T-cell (primary cell): ENCODE data around the gene CUX1. TPM values are rescaled to one million over a fixed set of nuclear protein-coding genes. Genes with fewer than 3 reads are reported as not detected.
"Not testable (repeated sequence)": the region's sequence is repeated elsewhere in the genome, so short reads cannot be mapped to it uniquely, and the experiment has no call there.

Experiments
- ATAC-seq, 4 experiments: fragments of 200-7000 bp in 3 of 4; fragments of 150-1000 bp in 1 of 4; cut with Tn5 transposase; replicated peaks in 1 of 4; 1 replicate in 3 of 4; 2 replicates in 1 of 4; pipeline ENCODE4 v1.10.0; 2021; ENCODE audit warnings: moderate library complexity in 3 of 4, mild to moderate bottlenecking in 2 of 4, moderate number of reproducible peaks in 1 of 4
- CTCF ChIA-PET, 2 donors: fragments of 300-600 bp; sonication (Branson Sonifier 250); formaldehyde crosslinking; loops; one replicate each; lab custom pipeline; 2022; ENCODE audit warnings: antibody characterized with exemption in 2 of 2; lab: Charles Lee
- POLR2A ChIA-PET, 2 donors: fragments of 300-600 bp; sonication (Branson Sonifier 250); formaldehyde crosslinking; loops; one replicate each; lab custom pipeline; 2022; ENCODE audit warnings: antibody characterized with exemption in 2 of 2; lab: Charles Lee
- DNase-seq, 35 experiments: peaks; one replicate each; pipeline versions ENCODE4 v3.0.0 to v3.0.0-alpha.2; 2013 to 2023
- H3K27ac ChIP-seq: one replicate; pipeline ENCODE4 v1.5.1; 2013; ENCODE audit warnings: low read length
- H3K27me3 ChIP-seq, 2 experiments: replicated peaks in 1 of 2; 1 replicate in 1 of 2; 2 replicates in 1 of 2; pipeline versions ENCODE4 v1.6.1 to v1.7.0; 2013; ENCODE audit warnings: low read length in 1 of 2, mixed read lengths in 1 of 2; ENCODE audit not compliant: control insufficient read depth in 2 of 2, insufficient read depth in 2 of 2; ENCODE audit errors: extremely low read depth in 1 of 2
- H3K36me3 ChIP-seq, 2 donors: 1 replicate in 1 of 2; 2 replicates in 1 of 2; pipeline versions ENCODE4 v1.6.1 to v1.7.0; 2013; ENCODE audit warnings: low read length in 1 of 2; ENCODE audit not compliant: control insufficient read depth in 2 of 2, insufficient read depth in 1 of 2; ENCODE audit errors: extremely low read depth in 1 of 2
- H3K4me1 ChIP-seq, 2 experiments: 1 replicate in 1 of 2; 2 replicates in 1 of 2; pipeline versions ENCODE4 v1.6.1 to v1.7.0; 2013; ENCODE audit warnings: low read length in 2 of 2, mixed read lengths in 1 of 2; ENCODE audit not compliant: insufficient read depth in 2 of 2, control insufficient read depth in 1 of 2; ENCODE audit errors: extremely low read depth in 1 of 2
- H3K4me3 ChIP-seq, 2 donors: 1 replicate in 1 of 2; 2 replicates in 1 of 2; pipeline versions ENCODE4 v1.5.1 to v1.7.0; 2013; ENCODE audit warnings: mild to moderate bottlenecking in 2 of 2, low read length in 1 of 2, moderate library complexity in 1 of 2; ENCODE audit not compliant: control insufficient read depth in 1 of 2; ENCODE audit errors: extremely low read depth in 1 of 2
- H3K9me3 ChIP-seq: 2 replicates; pipeline ENCODE4 v1.7.0; 2013
- H3K27ac Mint-ChIP-seq, 2 donors: one replicate each; pipeline ENCODE4 v1.8.0; 2020 to 2021; ENCODE audit warnings: mild to moderate bottlenecking in 2 of 2, mixed read lengths in 2 of 2
- H3K27me3 Mint-ChIP-seq, 2 donors: one replicate each; pipeline ENCODE4 v1.8.0; 2021 to 2022; ENCODE audit warnings: mixed read lengths in 2 of 2
- H3K36me3 Mint-ChIP-seq: one replicate; pipeline ENCODE4 v1.8.0; 2021; ENCODE audit warnings: mixed read lengths
- H3K4me1 Mint-ChIP-seq, 3 donors: one replicate each; pipeline ENCODE4 v1.8.0; 2020 to 2022; ENCODE audit warnings: mixed read lengths in 3 of 3, mild to moderate bottlenecking in 1 of 3
- H3K4me3 Mint-ChIP-seq, 3 donors: one replicate each; pipeline ENCODE4 v1.8.0; 2020 to 2022; ENCODE audit warnings: mild to moderate bottlenecking in 3 of 3, mixed read lengths in 3 of 3, moderate library complexity in 3 of 3
- H3K9me3 Mint-ChIP-seq, 3 donors: one replicate each; pipeline ENCODE4 v1.8.0; 2020 to 2022; ENCODE audit warnings: mixed read lengths in 3 of 3
- WGBS: methylation state at CpG from one replicate; pipeline ENCODE4 v1.1.5; 2013; ENCODE audit warnings: missing lambda C conversion rate; ENCODE audit not compliant: insufficient coverage; 5-methylcytosine and 5-hydroxymethylcytosine counted together
- total RNA-seq, 35 experiments: library from RNA in 6 of 35; stranded (reverse) in 6 of 35; fragments of 120-200 nt in 1 of 35; gene quantifications; one replicate each; pipeline versions ENCODE4 v1.2.1 to v1.2.4 and lab custom pipeline; 2013 to 2026

Gene CUX1
- total RNA-seq, 5 donors from 2014 or later (not counting 1 experiment from before 2014, with no cell fraction given), result 36.9 to 50.2 (median 42.8) TPM

DNA sequence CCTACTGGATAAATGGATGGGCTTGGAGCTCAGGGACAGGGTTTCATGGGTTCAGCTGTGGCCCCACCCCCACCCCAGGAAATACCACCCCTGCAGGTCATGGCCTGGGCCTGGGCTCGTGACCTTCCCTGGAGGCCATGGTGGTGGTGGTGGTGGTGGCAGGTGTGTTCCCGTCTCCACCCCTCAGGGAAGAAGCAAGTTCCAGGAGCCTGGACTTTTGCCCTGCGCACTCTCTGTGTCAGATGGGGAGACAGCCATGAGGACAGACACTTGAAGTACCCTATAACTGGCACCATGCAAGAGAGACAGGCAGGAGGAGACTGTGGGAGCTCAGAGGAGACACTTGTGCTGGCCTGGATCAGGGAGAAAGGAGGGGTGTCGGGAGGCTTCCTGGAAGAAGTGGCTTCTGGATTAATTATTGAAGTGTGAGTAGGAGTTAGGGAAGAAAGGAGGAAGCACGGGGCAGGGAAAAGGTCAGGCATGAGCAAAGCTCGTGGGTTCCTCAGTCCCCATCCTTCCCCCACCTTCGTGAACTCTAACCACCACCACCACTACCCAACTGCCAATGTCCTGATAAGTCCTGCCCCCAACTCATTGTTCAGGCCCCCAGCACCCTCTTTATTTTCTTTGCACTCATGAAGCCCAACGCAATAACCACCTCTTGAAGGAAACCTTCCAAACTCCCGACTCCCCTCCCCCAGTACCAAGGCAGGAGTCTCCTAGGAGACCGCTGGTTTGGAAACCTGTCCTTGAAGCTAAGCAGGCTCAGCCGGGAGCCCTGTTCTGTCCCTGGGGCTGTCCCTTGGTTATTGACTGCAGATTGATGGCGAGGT lies 478.1 kb downstream of the CUX1 start:
- no peak overlapping the region for H3K27ac Mint-ChIP-seq
- no peaks in the 10 kb centered on the region for H3K36me3 Mint-ChIP-seq
- no peak for ATAC-seq

DNA sequence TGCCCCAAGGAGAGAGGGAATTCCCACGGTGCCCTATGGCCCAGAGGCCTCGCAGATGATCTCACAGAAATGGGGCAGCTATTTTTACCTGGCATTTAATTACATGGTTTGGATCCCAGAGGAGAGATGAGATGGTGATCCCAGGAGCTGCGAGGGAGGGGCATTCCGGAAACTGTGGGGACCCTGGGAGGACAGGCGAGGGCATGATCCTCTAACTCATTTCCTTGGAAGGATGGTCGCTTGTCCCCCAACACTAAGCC lies 478.7 kb downstream of the CUX1 start:
- H3K4me3 ChIP-seq, result no peak overlapping the region
- H3K27ac ChIP-seq, result no peak overlapping the region
- DNase-seq, result no peak
- no peak for ATAC-seq
- ChIA-PET POLR2A (no interaction called here), CTCF (no interaction called here)
- Mint-ChIP-seq H3K4me1 (peaks cover 8 to 11% (median 10%) of the 10 kb centered on the region in 3 donors), H3K27ac (no peak overlapping the region), H3K4me3 (no peak overlapping the region), H3K36me3 (no peaks in the 10 kb centered on the region), H3K27me3 (peaks cover 0 to 3% of the 10 kb centered on the region in 2 donors), H3K9me3 (no peaks in the 10 kb centered on the region)
- peaks cover 0 to 14% of the 10 kb centered on the region in 2 experiments for H3K4me1 ChIP-seq
- WGBS, result 95% methylated on average over 6 of the region's 6 CpGs
- peaks cover 0 to 32% of the 10 kb centered on the region in 2 experiments for H3K27me3 ChIP-seq
- no peaks in the 10 kb centered on the region for H3K36me3 ChIP-seq
- H3K9me3 ChIP-seq, result no peaks in the 10 kb centered on the region

More for the DNA sequence above, 478.1 kb downstream of the CUX1 start:
- Mint-ChIP-seq H3K27me3 (peaks cover 0 to 3% of the 10 kb centered on the region in 2 donors), H3K4me1 (peaks cover 8 to 13% (median 11%) of the 10 kb centered on the region in 3 donors), H3K9me3 (no peaks in the 10 kb centered on the region), H3K4me3 (no peak overlapping the region)
- Histone ChIP-seq H3K4me1 (peaks cover 0 to 17% of the 10 kb centered on the region in 2 experiments), H3K9me3 (no peaks in the 10 kb centered on the region), H3K4me3 (no peak overlapping the region), H3K36me3 (no peaks in the 10 kb centered on the region), H3K27ac (no peak overlapping the region), H3K27me3 (peaks cover 0 to 32% of the 10 kb centered on the region in 2 experiments)
- CTCF ChIA-PET, result no interaction called here
- 66% methylated on average over 6 of the region's 12 CpGs for WGBS
- DNase-seq, result no peak
- POLR2A ChIA-PET, result no interaction called here

- no peak for DNase-seq
- H3K4me3 Mint-ChIP-seq, result no peak overlapping the region
- peaks cover 0 to 3% of the 10 kb centered on the region in 2 donors for H3K27me3 Mint-ChIP-seq
- ChIA-PET POLR2A (no interaction called here), CTCF (no interaction called here)
- no peak overlapping the region for H3K27ac Mint-ChIP-seq
- Histone ChIP-seq H3K9me3 (no peaks in the 10 kb centered on the region), H3K4me3 (no peak overlapping the region), H3K36me3 (no peaks in the 10 kb centered on the region), H3K4me1 (peaks cover 0 to 10% of the 10 kb centered on the region in 2 experiments), H3K27me3 (peaks cover 0 to 32% of the 10 kb centered on the region in 2 experiments), H3K27ac (no peak overlapping the region)
- WGBS, result 82% methylated on average over 7 of the region's 7 CpGs
- H3K36me3 Mint-ChIP-seq, result no peaks in the 10 kb centered on the region
- ATAC-seq, result no peak
- H3K4me1 Mint-ChIP-seq, result peaks cover 4 to 7% (median 6%) of the 10 kb centered on the region in 3 donors
- H3K9me3 Mint-ChIP-seq, result no peaks in the 10 kb centered on the region
These were observed 479.1 kb downstream of the CUX1 start for GRCh38 chr7:102296514-102296913.

DNA sequence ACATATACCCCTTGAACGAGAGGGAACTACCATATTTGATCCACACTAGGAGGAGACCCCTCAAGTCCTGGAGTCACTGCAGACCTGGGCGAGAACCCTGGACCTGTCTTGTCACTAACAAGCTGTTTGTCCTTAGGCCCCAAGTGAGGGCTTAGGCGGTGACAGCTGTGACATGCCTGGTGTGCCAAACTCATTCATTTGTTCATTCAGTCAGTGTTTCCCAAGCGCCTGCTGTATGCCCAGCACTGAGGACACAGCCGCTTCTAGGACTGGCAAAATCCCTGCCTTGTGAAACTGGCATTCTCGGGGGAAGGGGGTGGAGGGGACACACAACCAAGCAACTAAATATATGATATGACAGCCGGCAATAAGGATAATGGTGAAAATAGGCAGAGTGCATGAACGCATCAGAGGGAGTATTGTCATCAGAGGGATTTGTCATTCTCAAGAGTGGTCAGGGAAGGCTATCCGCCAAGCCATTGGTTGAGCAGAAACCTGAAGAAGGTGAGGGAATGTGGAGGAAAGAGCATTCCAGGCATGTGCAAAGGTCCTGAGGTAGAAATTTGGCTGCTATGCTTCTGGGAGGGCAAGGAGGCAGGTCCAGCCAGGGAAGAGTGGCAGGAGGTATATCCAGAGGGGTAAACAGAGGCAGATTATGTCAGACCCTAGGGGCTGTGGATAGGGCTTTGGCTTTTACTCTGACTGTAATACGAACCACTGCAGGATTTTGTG lies 480.2 kb downstream of the CUX1 start:
- WGBS, result 91% methylated on average over 8 of the region's 10 CpGs
- H3K36me3 ChIP-seq, result no peaks in the 10 kb centered on the region
- H3K27ac ChIP-seq, result no peak overlapping the region
- no peak overlapping the region for H3K4me3 ChIP-seq
- H3K36me3 Mint-ChIP-seq, result no peaks in the 10 kb centered on the region
- no peaks in the 10 kb centered on the region for H3K9me3 ChIP-seq
- ATAC-seq (no peak), DNase-seq (no peak)
- ChIA-PET CTCF (no interaction called here), POLR2A (no interaction called here)
- peaks cover 0 to 2% of the 10 kb centered on the region in 2 experiments for H3K4me1 ChIP-seq
- H3K27ac Mint-ChIP-seq, result no peak overlapping the region
- H3K9me3 Mint-ChIP-seq, result no peaks in the 10 kb centered on the region
- H3K4me1 Mint-ChIP-seq, result no peaks in the 10 kb centered on the region
- H3K4me3 Mint-ChIP-seq, result no peak overlapping the region
- peaks cover 0 to 28% of the 10 kb centered on the region in 2 experiments for H3K27me3 ChIP-seq
- peaks cover 0 to 3% of the 10 kb centered on the region in 2 donors for H3K27me3 Mint-ChIP-seq

DNA sequence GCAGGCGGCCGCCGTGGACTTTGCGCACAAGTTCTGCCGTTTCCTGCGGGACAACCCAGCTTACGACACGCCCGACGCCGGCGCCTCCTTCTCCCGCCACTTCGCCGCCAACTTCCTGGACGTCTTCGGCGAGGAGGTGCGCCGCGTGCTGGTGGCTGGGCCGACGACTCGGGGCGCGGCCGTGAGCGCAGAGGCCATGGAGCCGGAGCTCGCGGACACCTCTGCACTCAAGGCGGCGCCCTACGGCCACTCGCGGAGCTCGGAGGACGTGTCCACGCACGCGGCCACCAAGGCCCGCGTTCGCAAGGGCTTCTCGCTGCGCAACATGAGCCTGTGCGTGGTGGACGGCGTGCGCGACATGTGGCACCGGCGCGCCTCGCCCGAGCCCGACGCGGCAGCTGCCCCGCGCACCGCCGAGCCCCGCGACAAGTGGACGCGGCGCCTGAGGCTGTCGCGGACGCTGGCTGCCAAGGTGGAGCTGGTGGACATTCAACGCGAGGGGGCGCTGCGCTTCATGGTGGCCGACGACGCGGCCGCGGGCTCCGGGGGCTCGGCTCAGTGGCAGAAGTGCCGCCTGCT lies 483.3 kb downstream of the CUX1 start:
- POLR2A ChIA-PET, result no interaction called here
- no peaks in the 10 kb centered on the region for H3K36me3 Mint-ChIP-seq
- ATAC-seq, result no peak
- no peak overlapping the region for H3K4me3 ChIP-seq
- no peaks in the 10 kb centered on the region for H3K9me3 Mint-ChIP-seq
- peaks cover 0 to 4% (median 0%) of the 10 kb centered on the region in 3 donors for H3K4me1 Mint-ChIP-seq
- CTCF ChIA-PET, result no interaction called here
- H3K4me3 Mint-ChIP-seq, result no peak overlapping the region
- H3K27ac ChIP-seq, result no peak overlapping the region
- H3K27ac Mint-ChIP-seq, result no peak overlapping the region
- peaks cover 0 to 8% of the 10 kb centered on the region in 2 experiments for H3K27me3 ChIP-seq
- no peaks in the 10 kb centered on the region for H3K36me3 ChIP-seq
- DNase-seq, result no peak
- H3K4me1 ChIP-seq, result peaks cover 0 to 14% of the 10 kb centered on the region in 2 experiments
- H3K27me3 Mint-ChIP-seq, result peaks cover 0 to 3% of the 10 kb centered on the region in 2 donors
- WGBS, result 87% methylated on average over 84 of the region's 84 CpGs
- H3K9me3 ChIP-seq, result no peaks in the 10 kb centered on the region

- CTCF ChIA-PET, H3K9me3 Mint-ChIP-seq, H3K4me3 ChIP-seq, H3K4me1 Mint-ChIP-seq, H3K36me3 ChIP-seq, H3K27ac Mint-ChIP-seq, H3K27ac ChIP-seq, H3K27me3 ChIP-seq, H3K27me3 Mint-ChIP-seq, ATAC-seq, H3K4me3 Mint-ChIP-seq, H3K9me3 ChIP-seq, POLR2A ChIA-PET, DNase-seq, H3K36me3 Mint-ChIP-seq: not testable (repeated sequence)
- 84% methylated on average over 3 of the region's 14 CpGs for WGBS
- peaks cover 0 to 20% of the 10 kb centered on the region in 2 experiments for H3K4me1 ChIP-seq
These were observed 483.9 kb downstream of the CUX1 start for GRCh38 chr7:102301367-102301766.
